Uterus (tissue), 4 donors: ENCODE data around the gene TCF4. TPM values are rescaled to one million over a fixed set of nuclear protein-coding genes. Genes with fewer than 3 reads are reported as not detected.
A peak's percentile ranks its signal among the peaks of the same experiment; 100 is the strongest.

Experiments
- DNase-seq, 2 donors: peaks; one replicate each; pipeline ENCODE4 v3.0.0-alpha.2; 2019 to 2020
- H3K27ac ChIP-seq, 2 donors: fragments of 200-600 bp; sonication (generic); 1 replicate in 1 of 2; 2 replicates in 1 of 2; pipeline ENCODE4 v1.5.1; 2016 to 2018
- H3K27me3 ChIP-seq, 2 donors: fragments of 200-600 bp; sonication (generic); one replicate each; pipeline ENCODE4 v1.5.1; 2018 to 2019; ENCODE audit warnings: control low read depth in 1 of 2
- H3K36me3 ChIP-seq, 2 donors: fragments of 200-600 bp; sonication (generic); one replicate each; pipeline ENCODE4 v1.5.1; 2019; ENCODE audit warnings: control low read depth in 1 of 2
- H3K4me1 ChIP-seq, 2 donors: fragments of 200-600 bp; sonication (generic); one replicate each; pipeline ENCODE4 v1.5.1; 2018 to 2019; ENCODE audit warnings: control low read depth in 1 of 2
- H3K4me3 ChIP-seq, 2 donors: fragments of 200-600 bp; sonication (generic); 1 replicate in 1 of 2; 2 replicates in 1 of 2; pipeline ENCODE4 v1.5.1; 2018 to 2019; ENCODE audit warnings: mild to moderate bottlenecking in 1 of 2
- H3K9me3 ChIP-seq, 2 donors: fragments of 200-600 bp; sonication (generic); one replicate each; pipeline ENCODE4 v1.5.1; 2019; ENCODE audit warnings: control low read depth in 1 of 2
- CTCF ChIP-seq, 4 experiments: fragments of 200-600 bp in 2 of 4; fragments of 450-650 bp in 2 of 4; sonication (generic) in 2 of 4; IDR thresholded peaks; one replicate each; pipeline ENCODE4 v1.5.1; 2016 to 2019; ENCODE audit warnings: antibody characterized with exemption in 4 of 4, mild to moderate bottlenecking in 2 of 4, moderate library complexity in 1 of 4
- POLR2A ChIP-seq, 2 donors: fragments of 450-650 bp; IDR thresholded peaks; one replicate each; pipeline ENCODE4 v1.6.1; 2016; ENCODE audit warnings: antibody characterized with exemption in 2 of 2, mild to moderate bottlenecking in 1 of 2, moderate library complexity in 1 of 2
- intact Hi-C: fragments of 100-400 bp; cut with DNase I; formaldehyde crosslinking; loops from one replicate; pipeline ENCODE4 v1.15.1; 2023; ENCODE audit warnings: low total_unique reads
- total RNA-seq, 4 donors: library from RNA; depleted of rRNA in 3 of 4; stranded (reverse); fragments of >200 nt in 3 of 4; gene quantifications; one replicate each; pipeline versions ENCODE4 v1.1.0 to v1.2.4, GENCODE V29; 2014 to 2023
- donor health status: DM: yes; HTN: yes; CAD: no.

The TCF4 gene
- total RNA-seq, 4 donors from 2014 or later, result 123 to 514 (median 163) TPM

GRCh38 chr18:55398858-55399257, 189.1 kb downstream of the TCF4 start:
- Histone ChIP-seq H3K4me1 (no peaks in the 10 kb centered on the region), H3K4me3 (no peak overlapping the region)
- intact Hi-C loops, result no loop called here

GRCh38 chr18:55396979-55397378, 191.0 kb downstream of the TCF4 start:
- no peaks in the 10 kb centered on the region for H3K36me3 ChIP-seq
- H3K9me3 ChIP-seq, result no peaks in the 10 kb centered on the region
- intact Hi-C loops, result no loop called here
- DNase-seq, result no peak
- H3K4me3 ChIP-seq, result no peak overlapping the region
- TF ChIP-seq CTCF (IDR thresholded peaks at IDR 0.05) (no peak), POLR2A (IDR thresholded peaks at IDR 0.05) (no peak)
- no peaks in the 10 kb centered on the region for H3K4me1 ChIP-seq
- H3K27me3 ChIP-seq, result no peaks in the 10 kb centered on the region
- H3K27ac ChIP-seq, result peak overlapping the region in 1 of 2 donors; percentile 75

More at GRCh38 chr18:55398858-55399257, 189.1 kb downstream of the TCF4 start:
- DNase-seq, result no peak
- TF ChIP-seq POLR2A (IDR thresholded peaks at IDR 0.05) (no peak), CTCF (IDR thresholded peaks at IDR 0.05) (no peak)
- no peaks in the 10 kb centered on the region for H3K36me3 ChIP-seq
- no peaks in the 10 kb centered on the region for H3K9me3 ChIP-seq
- H3K27ac ChIP-seq, result peak overlapping the region; percentile 74 to 75
- peaks cover 0 to 3% of the 10 kb centered on the region in 2 donors for H3K27me3 ChIP-seq

- TF ChIP-seq CTCF (IDR thresholded peaks at IDR 0.05), result no peak
- H3K4me3 ChIP-seq, result no peak overlapping the region
- no peaks in the 10 kb centered on the region for H3K36me3 ChIP-seq
- no peaks in the 10 kb centered on the region for H3K4me1 ChIP-seq
- intact Hi-C loops, result no loop called here
- H3K9me3 ChIP-seq, result no peaks in the 10 kb centered on the region
- DNase-seq, result no peak
- H3K27me3 ChIP-seq, result no peaks in the 10 kb centered on the region
- peak overlapping the region in 1 of 2 donors; percentile 43 for H3K27ac ChIP-seq
Observed at GRCh38 chr18:55396267-55396905, 191.6 kb downstream of the TCF4 start.

- Histone ChIP-seq H3K27ac (peak overlapping the region in 1 of 2 donors; percentile 43), H3K27me3 (no peaks in the 10 kb centered on the region), H3K9me3 (no peaks in the 10 kb centered on the region), H3K4me3 (no peak overlapping the region), H3K36me3 (no peaks in the 10 kb centered on the region), H3K4me1 (no peaks in the 10 kb centered on the region)
- intact Hi-C loops, result no loop called here
- TF ChIP-seq POLR2A (IDR thresholded peaks at IDR 0.05) (no peak), CTCF (IDR thresholded peaks at IDR 0.05) (no peak)
- DNase-seq, result no peak
Observed at GRCh38 chr18:55395799-55396198, 192.2 kb downstream of the TCF4 start.

- Histone ChIP-seq H3K36me3 (no peaks in the 10 kb centered on the region), H3K27me3 (no peaks in the 10 kb centered on the region), H3K4me1 (no peaks in the 10 kb centered on the region), H3K27ac (no peak overlapping the region), H3K9me3 (no peaks in the 10 kb centered on the region), H3K4me3 (no peak overlapping the region)
- DNase-seq, result no peak
- intact Hi-C loops, result no loop called here
- TF ChIP-seq POLR2A (IDR thresholded peaks at IDR 0.05) (no peak), CTCF (IDR thresholded peaks at IDR 0.05) (no peak)
Observed at GRCh38 chr18:55390898-55391297, 197.1 kb downstream of the TCF4 start.
